Bronchial epithelial cell (primary cell): Measurements from ENCODE around the gene OARD1. TPM values are rescaled to one million over a fixed set of nuclear protein-coding genes. Genes with fewer than 3 reads are reported as not detected.

Experiments
- DNase-seq: peaks from one replicate; pipeline ENCODE4 v3.0.0-alpha.2; 2010; ENCODE audit warnings: low read depth
- FAIRE-seq: peaks from 2 replicates; lab custom pipeline; 2011; peaks lifted over from hg19 to GRCh38; lab: Jason Lieb, UNC
- H3K27me3 ChIP-seq: 2 replicates; pipeline ENCODE4 v1.5.1; 2011; ENCODE audit warnings: low read length; ENCODE audit not compliant: control insufficient read depth, insufficient read depth
- H3K36me3 ChIP-seq: 2 replicates; pipeline ENCODE4 v1.5.1; 2011; ENCODE audit warnings: low read length; ENCODE audit not compliant: control insufficient read depth, insufficient read depth
- H3K4me3 ChIP-seq: 2 replicates; pipeline ENCODE4 v1.5.1; 2011; ENCODE audit warnings: mild to moderate bottlenecking, low read depth, low read length, control low read depth
- CTCF ChIP-seq: IDR thresholded peaks from 2 replicates; pipeline ENCODE4 v1.5.1; 2011; ENCODE audit warnings: mild to moderate bottlenecking, moderate library complexity, low read length, control low read depth, inconsistent platforms; ENCODE audit not compliant: insufficient read depth, severe bottlenecking
- total RNA-seq: library from RNA; depleted of rRNA; stranded (reverse); fragments of >200 nt; gene quantifications from 2 replicates; pipeline ENCODE4 v1.2.1, GENCODE V29; 2014

OARD1 gene
- total RNA-seq, 1 donor from 2014 or later = 19.5 TPM

GRCh38 chr6:41079080-41079479, 6.9 kb upstream of the OARD1 start:
- no peak for FAIRE-seq
- no peak for DNase-seq
- TF ChIP-seq CTCF = no peak
- Histone ChIP-seq H3K4me3 (no peak overlapping the region), H3K27me3 (no peaks in the 10 kb centered on the region), H3K36me3 (peaks cover 13% of the 10 kb centered on the region)

GRCh38 chr6:41078101-41078500, 5.9 kb upstream of the OARD1 start:
- FAIRE-seq = no peak
- no peaks in the 10 kb centered on the region for H3K27me3 ChIP-seq
- no peak for DNase-seq
- H3K4me3 ChIP-seq = no peak overlapping the region
- H3K36me3 ChIP-seq = peaks cover 12% of the 10 kb centered on the region
- no peak for TF ChIP-seq CTCF

GRCh38 chr6:41077536-41077935, 5.4 kb upstream of the OARD1 start:
- peaks cover 12% of the 10 kb centered on the region for H3K36me3 ChIP-seq
- no peak overlapping the region for H3K4me3 ChIP-seq
- H3K27me3 ChIP-seq = no peaks in the 10 kb centered on the region
- DNase-seq = peak; percentile 40
- no peak for FAIRE-seq
- TF ChIP-seq CTCF = no peak

- peaks cover 12% of the 10 kb centered on the region for H3K36me3 ChIP-seq
- FAIRE-seq (no peak), DNase-seq (no peak)
- TF ChIP-seq CTCF = no peak
- no peaks in the 10 kb centered on the region for H3K27me3 ChIP-seq
- no peak overlapping the region for H3K4me3 ChIP-seq
Observed at GRCh38 chr6:41075651-41076626, 3.8 kb upstream of the OARD1 start.

GRCh38 chr6:41074692-41075436, 2.7 kb upstream of the OARD1 start:
- H3K4me3 ChIP-seq = peak overlapping the region; percentile 97
- peak; percentile 14 for DNase-seq
- H3K36me3 ChIP-seq = peaks cover 6% of the 10 kb centered on the region
- H3K27me3 ChIP-seq = no peaks in the 10 kb centered on the region
- no peak for FAIRE-seq
- TF ChIP-seq CTCF = no peak
